ENCODE data around the gene MYOT.

DNA sequence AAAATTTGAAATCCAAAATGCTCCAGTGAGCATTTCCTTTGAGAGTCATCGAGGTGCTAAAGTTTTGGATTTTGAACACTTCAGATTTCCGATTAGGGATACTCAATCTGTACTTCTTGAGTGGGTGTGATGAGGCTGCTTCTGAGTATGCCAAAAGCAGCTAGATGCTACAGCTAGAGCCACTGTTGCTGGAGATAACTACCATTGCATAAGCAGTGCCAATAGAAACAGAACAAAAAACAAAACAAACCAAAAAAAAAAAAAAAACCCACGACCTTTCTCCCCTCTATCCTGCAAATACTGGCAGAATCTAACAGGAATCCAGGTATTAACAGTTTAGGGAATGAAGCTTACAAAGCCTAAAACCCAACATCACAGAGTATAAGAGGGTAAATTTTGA is 65.1 kb downstream of the MYOT start:
- TF ChIP-seq CTCF (IDR thresholded peaks at IDR 0.05) (no peak), POLR2A (IDR thresholded peaks at IDR 0.05) (no peak)

All from esophagus squamous epithelium (tissue), 4 donors.